HCT116 (cell line): ENCODE data around the gene ARL14. TPM values are rescaled to one million over a fixed set of nuclear protein-coding genes. Genes with fewer than 3 reads are reported as not detected.

Experiments used
- ATAC-seq: fragments of 200-7000 bp; cut with Tn5 transposase; 2 replicates; pipeline ENCODE4 v1.9.1; 2020; ENCODE audit warnings: mild to moderate bottlenecking, moderate library complexity
- BruUV-seq: library from RNA; stranded (reverse); fragments of 400-500 nt; replicated peaks from 2 replicates; lab custom pipeline; 2021; lab: Mats Ljungman, UMichigan
- CTCF ChIA-PET: fragments of 300-600 bp; sonication (Branson Sonifier 250); formaldehyde crosslinking; loops from one replicate; lab custom pipeline; 2021; ENCODE audit warnings: antibody characterized with exemption; lab: Charles Lee
- POLR2A ChIA-PET: fragments of 300-600, 350-600 bp; sonication (Branson Sonifier 250); formaldehyde crosslinking; loops from one replicate; lab custom pipeline; 2021; ENCODE audit warnings: antibody characterized with exemption; lab: Charles Lee
- RAD21 ChIA-PET, 2 experiments: fragments of 300-600 bp; sonication (Branson Sonifier 250); formaldehyde crosslinking; loops; one replicate each; lab custom pipeline; 2023; ENCODE audit warnings: low total read pairs in 2 of 2; ENCODE audit not compliant: uncharacterized antibody in 2 of 2, unreplicated experiment in 2 of 2, low non-redundant PET in 1 of 2; lab: Charles Lee
- DNase-seq: peaks from one replicate; pipeline ENCODE4 v3.0.0-alpha.2; 2010; ENCODE audit warnings: low read depth, low spot score
- H2AFZ ChIP-seq: fragments of 200-600 bp; shearing (Covaris generic), sonication (generic); 2 replicates; pipeline ENCODE4 v1.6.1; 2017; ENCODE audit warnings: low read depth, mixed run types, mixed read lengths, antibody characterized with exemption, low read length; ENCODE audit not compliant: poor library complexity, severe bottlenecking
- H3K27ac ChIP-seq: 2 replicates; pipeline ENCODE4 v1.5.1; 2012; ENCODE audit warnings: low read depth, low read length
- H3K27me3 ChIP-seq: fragments of 200-600 bp; sonication (generic); 2 replicates; pipeline ENCODE4 v1.6.1; 2016; ENCODE audit warnings: mixed run types, low read length, mixed read lengths; ENCODE audit not compliant: insufficient read depth
- H3K36me3 ChIP-seq, 2 experiments: fragments of 200-500 bp in 1 of 2; fragments of 200-600 bp in 1 of 2; sonication (Bioruptor generic) in 1 of 2; sonication (generic) in 1 of 2; 2 replicates each; pipeline versions ENCODE4 v1.5.1 to v1.6.1; 2014 to 2016; ENCODE audit warnings: low read length in 2 of 2, inconsistent platforms in 1 of 2, mixed read lengths in 1 of 2, mixed run types in 1 of 2; ENCODE audit not compliant: insufficient read depth in 2 of 2, control insufficient read depth in 1 of 2
- H3K4me1 ChIP-seq, 2 experiments: fragments of 200-600 bp in 1 of 2; sonication (generic) in 1 of 2; 2 replicates each; pipeline versions ENCODE4 v1.5.1 to v1.6.1; 2012 to 2017; ENCODE audit warnings: low read length in 2 of 2, inconsistent platforms in 1 of 2, mild to moderate bottlenecking in 1 of 2, mixed read lengths in 1 of 2, mixed run types in 1 of 2, moderate library complexity in 1 of 2; ENCODE audit not compliant: insufficient read depth in 2 of 2, control insufficient read depth in 1 of 2
- H3K4me2 ChIP-seq: fragments of 200-600 bp; sonication (generic); 2 replicates; pipeline ENCODE4 v1.6.1; 2017; ENCODE audit warnings: mixed run types, low read length, mixed read lengths
- H3K4me3 ChIP-seq, 2 experiments: fragments of 200-600 bp in 1 of 2; sonication (generic) in 1 of 2; replicated peaks in 1 of 2; 2 replicates each; pipeline ENCODE4 v1.5.1; 2011 to 2016; ENCODE audit warnings: low read length in 2 of 2, control low read depth in 1 of 2, low read depth in 1 of 2, mild to moderate bottlenecking in 1 of 2, mixed read lengths in 1 of 2, mixed run types in 1 of 2
- H3K79me2 ChIP-seq: fragments of 200-600 bp; sonication (generic); 2 replicates; pipeline ENCODE4 v1.6.1; 2017; ENCODE audit warnings: mild to moderate bottlenecking, mixed run types, low read length, moderate library complexity, mixed read lengths; ENCODE audit not compliant: insufficient read depth
- H3K9ac ChIP-seq: fragments of 200-600 bp; sonication (generic); 2 replicates; pipeline ENCODE4 v1.6.1; 2016; ENCODE audit warnings: low read length, mixed read lengths
- H3K9me2 ChIP-seq: fragments of 200-600 bp; sonication (generic), shearing (Covaris generic); 2 replicates; pipeline ENCODE4 v1.6.1; 2017; ENCODE audit warnings: mixed run types, mild to moderate bottlenecking, moderate library complexity; ENCODE audit not compliant: insufficient read depth
- H3K9me3 ChIP-seq, 2 experiments: fragments of 200-500 bp in 1 of 2; fragments of 200-600 bp in 1 of 2; sonication (Bioruptor generic) in 1 of 2; sonication (generic) in 1 of 2; 2 replicates each; pipeline ENCODE4 v1.6.1; 2014 to 2017; ENCODE audit warnings: low read length in 2 of 2, mixed read lengths in 2 of 2, inconsistent platforms in 1 of 2, low read depth in 1 of 2, mild to moderate bottlenecking in 1 of 2, mixed run types in 1 of 2, moderate library complexity in 1 of 2; ENCODE audit not compliant: control insufficient read depth in 1 of 2, insufficient read depth in 1 of 2
- H4K20me1 ChIP-seq: fragments of 200-600 bp; sonication (generic), shearing (Covaris generic); 2 replicates; pipeline ENCODE4 v1.6.1; 2017; ENCODE audit warnings: mixed run types, mild to moderate bottlenecking, moderate library complexity; ENCODE audit not compliant: insufficient read depth
- ATF3 ChIP-seq: IDR thresholded peaks from 2 replicates; pipeline ENCODE4 v1.6.1; 2012
- CTCF ChIP-seq, 3 experiments: fragments of 200-600 bp in 1 of 3; sonication (generic) in 1 of 3; IDR thresholded peaks in 2 of 3; conservative IDR thresholded peaks in 1 of 3; 2 replicates each; pipeline ENCODE4 v1.5.1; 2012 to 2017; ENCODE audit warnings: low read depth in 2 of 3, low read length in 2 of 3, antibody characterized with exemption in 1 of 3, borderline replicate concordance in 1 of 3, control low read depth in 1 of 3, mild to moderate bottlenecking in 1 of 3, mixed read lengths in 1 of 3, mixed run types in 1 of 3, moderate library complexity in 1 of 3; ENCODE audit not compliant: insufficient read depth in 1 of 3
- ELF1 ChIP-seq: IDR thresholded peaks from 2 replicates; pipeline ENCODE4 v1.6.1; 2012; ENCODE audit warnings: low read depth, borderline replicate concordance
- EZH2 ChIP-seq: fragments of 200-600 bp; sonication (generic); IDR thresholded peaks from 2 replicates; pipeline ENCODE4 v1.6.1; 2017; ENCODE audit warnings: antibody characterized with exemption, mixed run types
- EZH2phosphoT487 ChIP-seq: fragments of 200-600 bp; IDR thresholded peaks from 2 replicates; pipeline ENCODE4 v1.6.1; 2018; ENCODE audit warnings: antibody characterized with exemption, borderline replicate concordance
- FOSL1 ChIP-seq: IDR thresholded peaks from 2 replicates; pipeline ENCODE4 v1.6.1; 2012; ENCODE audit warnings: low read depth
- POLR2AphosphoS5 ChIP-seq: IDR thresholded peaks from 2 replicates; pipeline ENCODE4 v1.6.1; 2011; ENCODE audit warnings: mild to moderate bottlenecking, low read depth, low read length, moderate library complexity
- SRF ChIP-seq: IDR thresholded peaks from 2 replicates; pipeline ENCODE4 v1.6.1; 2012; ENCODE audit warnings: low read depth
- TCF7L2 ChIP-seq: IDR thresholded peaks from 2 replicates; pipeline ENCODE4 v1.7.0; 2011; ENCODE audit warnings: borderline replicate concordance, inconsistent platforms; ENCODE audit not compliant: insufficient read depth, insufficient read length; ENCODE audit errors: extremely low read depth
- YY1 ChIP-seq: IDR thresholded peaks from 2 replicates; pipeline ENCODE4 v1.6.1; 2011; ENCODE audit warnings: low read length, low read depth, moderate library complexity, mild to moderate bottlenecking; ENCODE audit not compliant: insufficient replicate concordance; ENCODE audit errors: extremely low read depth
- ZBTB33 ChIP-seq: IDR thresholded peaks from 2 replicates; pipeline ENCODE4 v1.6.1; 2011; ENCODE audit warnings: mild to moderate bottlenecking, low read length, moderate library complexity; ENCODE audit not compliant: insufficient replicate concordance; ENCODE audit errors: extremely low read depth
- ZFX ChIP-seq: fragments of 450-650 bp; IDR thresholded peaks from 2 replicates; pipeline ENCODE4 v1.6.1; 2017
- ZNF274 ChIP-seq: fragments of 200-500 bp; sonication (Bioruptor generic); IDR thresholded peaks from 2 replicates; pipeline ENCODE4 v1.6.1; 2014; ENCODE audit warnings: mild to moderate bottlenecking, low read depth, low read length, inconsistent platforms
- intact Hi-C: fragments of 100-400 bp; cut with micrococcal nuclease; formaldehyde crosslinking; loops from 2 replicates; pipeline ENCODE4 v1.10.0; 2022
- total RNA-seq: library from RNA; stranded (reverse); gene quantifications from one replicate; pipeline ENCODE4 v1.2.1, GENCODE V29; 2021; ENCODE audit not compliant: unreplicated experiment

Gene ARL14
- total RNA-seq, 1 experiment from 2014 or later: 0.42 TPM

- no peaks in the 10 kb centered on the region for H3K27me3 ChIP-seq
- no peaks in the 10 kb centered on the region for H3K36me3 ChIP-seq
- H3K9me3 ChIP-seq: no peaks in the 10 kb centered on the region
- H3K79me2 ChIP-seq: no peaks in the 10 kb centered on the region
- no peak overlapping the region for H3K9ac ChIP-seq
- RAD21 ChIA-PET: no interaction called here
- no peak overlapping the region for H2AFZ ChIP-seq
- H3K4me1 ChIP-seq: no peaks in the 10 kb centered on the region
- no peak for TF ChIP-seq YY1
- TF ChIP-seq FOSL1: no peak
- no peak for TF ChIP-seq TCF7L2
- TF ChIP-seq POLR2AphosphoS5: no peak
- TF ChIP-seq ZBTB33: no peak
- H3K4me3 ChIP-seq: no peak overlapping the region
- POLR2A ChIA-PET: no interaction called here
- no peaks in the 10 kb centered on the region for H3K9me2 ChIP-seq
- DNase-seq (no peak), ATAC-seq (no peak)
- BruUV-seq: no TSS peak
- CTCF ChIA-PET: interaction anchor here (1.2 to 1.3 kb wide), 2 partner anchors 8 to 15 kb away, joined by 3 read pairs; no protein-coding TSS in a partner anchor
- no peak overlapping the region for H3K4me2 ChIP-seq
- intact Hi-C loops: no loop called here
- H3K27ac ChIP-seq: no peak overlapping the region
- H4K20me1 ChIP-seq: no peaks in the 10 kb centered on the region
Measured at GRCh38 chr3:160694345-160694744, 17.4 kb downstream of the ARL14 start.

GRCh38 chr3:160695003-160695402 lies 18.0 kb downstream of the ARL14 start:
- H4K20me1 ChIP-seq: no peaks in the 10 kb centered on the region
- ATAC-seq (no peak), DNase-seq (no peak)
- H3K9me2 ChIP-seq: no peaks in the 10 kb centered on the region
- intact Hi-C loops: no loop called here
- ChIA-PET CTCF (interaction anchor here (1.3 kb wide), 1 partner anchor 9 kb away, joined by 3 read pairs; no protein-coding TSS in a partner anchor), POLR2A (no interaction called here), RAD21 (no interaction called here)
- no peak overlapping the region for H3K9ac ChIP-seq
- H3K79me2 ChIP-seq: no peaks in the 10 kb centered on the region
- H3K36me3 ChIP-seq: no peaks in the 10 kb centered on the region
- H2AFZ ChIP-seq: no peak overlapping the region
- no peaks in the 10 kb centered on the region for H3K4me1 ChIP-seq
- no peak overlapping the region for H3K27ac ChIP-seq
- no peaks in the 10 kb centered on the region for H3K9me3 ChIP-seq
- H3K4me2 ChIP-seq: no peak overlapping the region
- no TSS peak for BruUV-seq
- no peak overlapping the region for H3K4me3 ChIP-seq
- no peaks in the 10 kb centered on the region for H3K27me3 ChIP-seq
- TF ChIP-seq SRF: no peak
- TF ChIP-seq ZFX: no peak
- no peak for TF ChIP-seq ELF1
- no peak for TF ChIP-seq EZH2
- TF ChIP-seq CTCF (IDR thresholded peaks at IDR 0.05 in 2 of 3, conservative IDR thresholded peaks at IDR 0.05 in 1 of 3; ENCODE audit: borderline replicate concordance in 1 of 3, insufficient read depth in 1 of 3, low read depth in 2 of 3, low read length in 2 of 3): no peak
- TF ChIP-seq ZNF274: no peak
- no peak for TF ChIP-seq EZH2phosphoT487
- no peak for TF ChIP-seq ATF3
- no peak for TF ChIP-seq POLR2AphosphoS5
